Peyer's patch (tissue), 4 donors: Measurements from ENCODE around the gene PHRF1. TPM values are rescaled to one million over a fixed set of nuclear protein-coding genes. Genes with fewer than 3 reads are reported as not detected.

Experiments
- DNase-seq, 3 donors: peaks; one replicate each; pipeline ENCODE4 v3.0.0-alpha.2; 2017 to 2019
- H3K27ac ChIP-seq, 4 donors: fragments of 200-600 bp; sonication (generic); one replicate each; pipeline ENCODE4 v1.5.1; 2016 to 2019
- H3K27me3 ChIP-seq, 2 donors: fragments of 200-600 bp; sonication (generic); one replicate each; pipeline ENCODE4 v1.5.1; 2019
- H3K36me3 ChIP-seq, 3 donors: fragments of 200-600 bp; sonication (generic); one replicate each; pipeline ENCODE4 v1.5.1; 2016 to 2019
- H3K4me1 ChIP-seq, 4 donors: fragments of 200-600 bp; sonication (generic); one replicate each; pipeline ENCODE4 v1.5.1; 2016 to 2019
- H3K4me3 ChIP-seq, 4 donors: fragments of 200-600 bp; sonication (generic); 1 replicate in 3 of 4; 2 replicates in 1 of 4; pipeline ENCODE4 v1.5.1; 2016 to 2019; ENCODE audit warnings: mild to moderate bottlenecking in 1 of 4
- H3K9me3 ChIP-seq, 4 donors: fragments of 200-600 bp; sonication (generic); one replicate each; pipeline ENCODE4 v1.5.1; 2016 to 2019; ENCODE audit warnings: mild to moderate bottlenecking in 1 of 4
- CTCF ChIP-seq, 6 experiments: fragments of 450-650 bp in 4 of 6; fragments of 200-600 bp in 2 of 6; sonication (generic) in 1 of 6; IDR thresholded peaks; one replicate each; pipeline ENCODE4 v1.5.1; 2017 to 2019; ENCODE audit warnings: antibody characterized with exemption in 6 of 6, mild to moderate bottlenecking in 3 of 6, moderate library complexity in 1 of 6
- POLR2A ChIP-seq, 2 donors: fragments of 450-650 bp; IDR thresholded peaks; one replicate each; pipeline ENCODE4 v1.5.1; 2017; ENCODE audit warnings: antibody characterized with exemption in 2 of 2, mild to moderate bottlenecking in 2 of 2, moderate library complexity in 2 of 2
- total RNA-seq, 4 donors: library from RNA; depleted of rRNA; stranded (reverse); fragments of >200 nt; gene quantifications; one replicate each; pipeline ENCODE4 v1.1.0, GENCODE V29; 2016

Gene PHRF1
- total RNA-seq, 4 donors from 2014 or later: 48.4 to 88.0 (median 57.8) TPM

DNA sequence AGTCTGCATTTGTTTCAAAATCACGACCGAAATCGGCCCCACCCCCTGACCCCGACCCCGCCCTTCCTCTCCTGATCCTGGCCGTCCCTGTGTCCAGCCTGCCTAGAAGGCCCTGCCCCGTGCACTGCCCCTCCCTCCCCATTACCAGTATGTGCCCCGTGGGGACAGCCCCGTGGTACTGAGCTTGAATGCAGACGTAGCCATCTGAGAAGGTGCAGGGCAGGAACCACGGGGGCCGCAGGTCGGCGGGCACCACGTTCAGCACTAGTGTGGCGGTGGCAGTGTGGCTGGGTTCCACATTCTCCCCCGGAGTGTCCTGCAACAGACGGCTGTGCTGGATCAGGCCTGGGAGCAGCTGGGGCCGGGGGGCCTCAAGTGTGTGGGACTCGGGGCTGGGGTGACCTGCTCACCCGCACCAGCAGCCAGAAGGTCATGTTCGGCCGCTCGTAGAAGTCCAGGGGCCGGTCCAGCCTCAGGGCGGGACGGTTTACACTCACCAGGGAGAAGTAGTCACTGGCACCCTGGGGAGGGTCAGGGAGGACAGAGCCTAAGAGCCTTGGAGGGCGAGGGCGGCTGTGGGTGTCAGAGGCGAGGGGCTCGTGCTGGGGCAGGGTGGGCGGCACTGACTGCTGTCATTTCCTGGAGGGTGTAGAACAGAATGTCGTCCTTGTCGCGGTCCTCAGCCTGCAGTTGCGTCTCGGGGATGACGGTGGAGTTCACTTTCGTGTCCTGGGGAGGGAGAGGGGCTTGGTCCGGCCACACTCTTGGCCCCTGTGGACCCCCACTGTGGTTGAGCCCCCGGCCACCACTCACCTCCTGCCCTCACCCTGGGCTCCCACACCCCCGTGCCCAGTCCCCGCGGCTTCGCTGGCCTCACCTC lies 44.9 kb downstream of the PHRF1 start:
- no peak for TF ChIP-seq CTCF (IDR thresholded peaks at IDR 0.05)
- no peak for TF ChIP-seq POLR2A (IDR thresholded peaks at IDR 0.05)
- DNase-seq: no peak
- Histone ChIP-seq H3K27ac (peak overlapping the region in 1 of 4 donors; percentile 9), H3K4me1 (peaks cover 0 to 28% (median 3%) of the 10 kb centered on the region in 4 donors), H3K36me3 (peaks cover 0 to 34% (median 0%) of the 10 kb centered on the region in 3 donors), H3K4me3 (no peak overlapping the region), H3K9me3 (no peaks in the 10 kb centered on the region), H3K27me3 (no peaks in the 10 kb centered on the region)

DNA sequence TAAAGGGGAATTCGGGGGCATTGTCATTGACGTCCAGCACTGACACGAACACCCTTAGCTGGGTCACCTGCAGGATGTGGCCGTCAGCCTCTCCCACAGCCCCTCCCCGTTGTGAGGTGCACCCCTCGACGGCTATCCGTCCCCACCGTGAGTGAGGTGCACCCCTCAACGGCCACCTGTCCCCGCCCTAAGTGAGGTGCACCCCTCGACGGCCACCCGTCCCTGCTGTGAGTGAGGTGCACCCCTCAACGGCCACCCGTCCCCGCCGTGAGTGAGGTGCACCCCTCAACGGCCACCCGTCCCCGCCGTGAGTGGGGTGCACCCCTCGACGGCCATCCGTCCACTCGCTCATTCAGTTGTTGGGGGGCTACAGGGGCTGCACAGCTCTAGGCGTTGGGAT lies 45.6 kb downstream of the PHRF1 start:
- TF ChIP-seq CTCF (IDR thresholded peaks at IDR 0.05): no peak
- TF ChIP-seq POLR2A (IDR thresholded peaks at IDR 0.05): no peak
- Histone ChIP-seq H3K36me3 (peaks cover 0 to 34% (median 0%) of the 10 kb centered on the region in 3 donors), H3K4me3 (no peak overlapping the region), H3K27me3 (no peaks in the 10 kb centered on the region), H3K9me3 (no peaks in the 10 kb centered on the region), H3K27ac (no peak overlapping the region), H3K4me1 (peaks cover 0 to 28% (median 5%) of the 10 kb centered on the region in 4 donors)
- DNase-seq: no peak

DNA sequence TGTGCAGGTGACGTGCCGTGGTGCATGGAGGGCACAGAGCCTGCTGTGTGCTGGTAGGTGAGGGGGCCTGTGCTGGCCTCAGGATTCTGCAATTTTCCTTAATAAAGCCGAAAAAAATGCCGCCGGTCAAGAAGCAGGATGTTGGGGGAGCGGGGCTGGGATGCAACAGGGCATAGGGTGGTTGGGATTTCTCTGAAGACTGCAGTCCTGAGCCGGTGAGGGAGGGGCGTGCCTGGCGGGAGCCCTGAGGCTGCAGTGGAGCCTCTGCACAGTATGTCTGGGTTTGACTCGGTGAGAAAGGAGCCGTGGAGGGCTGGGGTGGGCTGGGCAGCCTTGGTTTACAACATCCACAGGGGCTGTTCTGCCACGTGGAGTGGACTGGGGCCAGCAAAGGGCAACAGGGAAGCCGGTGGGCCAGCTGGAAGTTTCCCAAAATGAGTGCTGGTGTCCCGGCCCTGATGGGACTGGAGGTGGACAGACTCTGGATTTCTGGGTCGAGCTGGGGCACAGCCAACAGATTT lies 47.1 kb downstream of the PHRF1 start:
- Histone ChIP-seq H3K4me1 (peaks cover 0 to 27% (median 7%) of the 10 kb centered on the region in 4 donors), H3K4me3 (peak overlapping the region in 2 of 4 donors; percentile 54 to 64), H3K27ac (peak overlapping the region in 3 of 4 donors; percentile 59 to 97 (median 93)), H3K9me3 (no peaks in the 10 kb centered on the region), H3K27me3 (no peaks in the 10 kb centered on the region), H3K36me3 (peaks cover 0 to 31% (median 0%) of the 10 kb centered on the region in 3 donors)
- no peak for DNase-seq
- TF ChIP-seq POLR2A (IDR thresholded peaks at IDR 0.05) (no peak), CTCF (IDR thresholded peaks at IDR 0.05) (no peak)

DNA sequence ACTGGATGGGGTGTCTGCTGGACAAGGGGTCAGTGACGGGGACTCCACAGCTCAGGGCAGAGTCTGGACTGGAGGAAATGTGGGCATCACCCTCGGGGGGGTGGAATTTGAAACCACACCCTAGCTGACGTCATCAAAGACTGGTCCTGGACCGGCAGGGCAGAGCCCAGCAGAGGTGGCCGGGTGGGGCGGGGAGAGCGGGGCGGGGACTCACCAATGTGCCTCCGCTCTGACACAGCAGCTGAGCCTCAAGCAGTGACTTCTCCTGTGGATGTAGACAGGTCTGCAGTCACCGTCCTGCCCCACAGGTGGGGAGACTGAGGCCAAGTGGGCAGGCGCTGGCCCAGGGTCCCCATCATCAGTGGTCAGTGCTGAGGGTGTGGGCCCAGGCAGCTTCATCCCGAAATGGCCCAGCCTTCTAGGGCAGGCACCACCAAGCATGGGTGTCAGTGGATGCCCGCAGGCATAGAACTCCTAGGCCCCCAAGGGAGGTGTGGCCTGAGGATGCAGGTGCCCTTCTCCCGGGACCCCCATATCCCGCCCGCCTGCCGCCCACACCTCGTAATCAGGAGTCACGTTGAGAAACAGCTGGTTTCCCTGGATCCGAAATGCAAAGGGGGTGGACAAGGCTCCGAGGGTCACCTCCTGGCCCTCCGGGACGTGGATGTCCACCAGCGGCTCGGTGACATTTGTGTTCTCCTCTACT lies 47.9 kb downstream of the PHRF1 start:
- DNase-seq: peak in 2 of 3 donors; percentile 91
- TF ChIP-seq POLR2A (IDR thresholded peaks at IDR 0.05): peak; percentile 86 to 91
- TF ChIP-seq CTCF (IDR thresholded peaks at IDR 0.05): no peak
- Histone ChIP-seq H3K9me3 (no peaks in the 10 kb centered on the region), H3K4me3 (peak overlapping the region in 3 of 4 donors; percentile 34 to 64 (median 54)), H3K36me3 (peaks cover 0 to 24% (median 0%) of the 10 kb centered on the region in 3 donors), H3K4me1 (peaks cover 4 to 27% (median 7%) of the 10 kb centered on the region in 4 donors), H3K27ac (peak overlapping the region in 3 of 4 donors; percentile 82 to 97 (median 93)), H3K27me3 (no peaks in the 10 kb centered on the region)
